NCI-H1092 treated with DMSO at 0.1 percent for 48 hours (cell line): ENCODE results near the gene HOXD4.

ENCODE experiments used
- DNase-seq: peaks from one replicate; lab custom pipeline; 2025; lab: John Stamatoyannopoulos, UW

HOXD4 gene

GRCh38 chr2:176187899-176188773 is 36.8 kb downstream of the HOXD4 start, which contains the start of gene HOXD1:
Gene HOXD1, plus strand, starts transcription at chr2:176188668. Its CDS starts 134 bp downstream, at chr2:176188802.
- DNase-seq = peak; percentile 53

GRCh38 chr2:176188774-176189680 is 37.7 kb downstream of the HOXD4 start:
- peak; percentile 32 for DNase-seq

- no peak for DNase-seq
These were observed 38.6 kb downstream of the HOXD4 start for GRCh38 chr2:176189681-176190641.

GRCh38 chr2:176192351-176192750 is 41.0 kb downstream of the HOXD4 start:
- no peak for DNase-seq

- no peak for DNase-seq
These were observed 41.7 kb downstream of the HOXD4 start for GRCh38 chr2:176193048-176193447.

- DNase-seq = no peak
These were observed 48.6 kb downstream of the HOXD4 start for GRCh38 chr2:176199902-176200301.

GRCh38 chr2:176200971-176201370 is 49.6 kb downstream of the HOXD4 start:
- DNase-seq = no peak

- DNase-seq = no peak
These were observed 51.1 kb downstream of the HOXD4 start for GRCh38 chr2:176202491-176202890.
